ENCODE data around the gene SELPLG.

DNA sequence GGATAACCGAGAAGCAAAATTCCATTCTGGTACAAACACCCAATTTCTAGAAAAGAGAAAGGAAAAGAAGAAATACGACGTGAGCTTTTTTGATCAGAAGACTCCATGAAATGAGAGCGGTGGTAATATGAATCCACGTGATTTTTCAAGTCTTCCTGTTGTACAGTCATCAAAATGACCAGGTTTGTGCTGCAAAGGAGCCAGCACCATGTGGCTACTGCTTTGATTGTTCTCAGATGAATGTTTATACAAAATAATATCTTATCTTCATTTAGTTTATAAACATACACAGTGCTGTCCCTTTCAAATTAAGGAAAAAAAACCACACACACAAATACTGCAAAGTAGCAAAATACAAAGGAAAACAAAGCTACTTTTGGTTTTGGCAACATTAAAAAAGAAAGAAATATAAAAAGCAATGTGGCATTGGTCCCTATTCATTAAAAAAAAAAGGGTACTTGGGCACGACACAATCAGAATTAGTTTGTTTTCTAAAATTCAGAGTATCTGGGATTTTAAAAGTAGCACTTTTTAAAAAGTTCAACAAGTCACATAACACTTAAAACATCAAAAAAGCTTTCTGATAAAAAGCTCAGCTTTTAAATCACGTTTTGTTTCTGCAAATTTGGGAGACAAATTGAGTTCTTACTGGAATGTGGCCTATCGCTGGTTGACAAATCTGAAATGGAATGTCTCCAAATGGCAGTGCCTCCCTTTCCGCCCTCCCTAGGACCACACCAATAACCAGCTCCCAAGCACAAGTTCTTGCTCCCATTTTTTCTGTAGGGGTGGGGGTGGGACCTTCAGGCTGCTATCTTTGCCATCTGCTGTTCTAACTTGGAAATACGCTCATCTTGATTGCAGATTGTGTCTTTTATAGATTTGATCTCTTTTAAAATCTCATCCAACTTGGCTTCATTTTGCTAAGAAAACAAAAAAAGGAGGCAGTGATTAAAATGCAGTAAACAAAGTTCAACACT, 13.2 kb upstream of the SELPLG start:
- TF ChIP-seq, protein P1, sequence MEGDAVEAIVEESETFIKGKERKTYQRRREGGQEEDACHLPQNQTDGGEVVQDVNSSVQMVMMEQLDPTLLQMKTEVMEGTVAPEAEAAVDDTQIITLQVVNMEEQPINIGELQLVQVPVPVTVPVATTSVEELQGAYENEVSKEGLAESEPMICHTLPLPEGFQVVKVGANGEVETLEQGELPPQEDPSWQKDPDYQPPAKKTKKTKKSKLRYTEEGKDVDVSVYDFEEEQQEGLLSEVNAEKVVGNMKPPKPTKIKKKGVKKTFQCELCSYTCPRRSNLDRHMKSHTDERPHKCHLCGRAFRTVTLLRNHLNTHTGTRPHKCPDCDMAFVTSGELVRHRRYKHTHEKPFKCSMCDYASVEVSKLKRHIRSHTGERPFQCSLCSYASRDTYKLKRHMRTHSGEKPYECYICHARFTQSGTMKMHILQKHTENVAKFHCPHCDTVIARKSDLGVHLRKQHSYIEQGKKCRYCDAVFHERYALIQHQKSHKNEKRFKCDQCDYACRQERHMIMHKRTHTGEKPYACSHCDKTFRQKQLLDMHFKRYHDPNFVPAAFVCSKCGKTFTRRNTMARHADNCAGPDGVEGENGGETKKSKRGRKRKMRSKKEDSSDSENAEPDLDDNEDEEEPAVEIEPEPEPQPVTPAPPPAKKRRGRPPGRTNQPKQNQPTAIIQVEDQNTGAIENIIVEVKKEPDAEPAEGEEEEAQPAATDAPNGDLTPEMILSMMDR (IDR thresholded peaks at IDR 0.05), result no peak
- TF ChIP-seq POLR2AphosphoS5 (IDR thresholded peaks at IDR 0.05), result no peak

Measured in prostate gland (tissue), 2 donors.